Neuronal stem cell (in vitro differentiated cells): Measurements from ENCODE around the gene CAMTA1.

Experiments
- DNase-seq: peaks from one replicate; pipeline ENCODE4 v3.0.0-alpha.2; 2013; ENCODE audit warnings: low spot score
- H2AFZ ChIP-seq: one replicate; pipeline ENCODE4 v1.6.1; 2013; ENCODE audit warnings: mild to moderate bottlenecking, low read length, inconsistent platforms
- H2AK5ac ChIP-seq: 2 replicates; pipeline ENCODE4 v1.6.1; 2013; ENCODE audit warnings: low read depth, mild to moderate bottlenecking, inconsistent platforms, low read length, moderate library complexity, mixed read lengths
- H2BK120ac ChIP-seq: 2 replicates; pipeline ENCODE4 v1.6.1; 2013; ENCODE audit warnings: low read depth, mild to moderate bottlenecking, inconsistent platforms, low read length, moderate library complexity, mixed read lengths
- H2BK12ac ChIP-seq: one replicate; pipeline ENCODE4 v1.6.1; 2013; ENCODE audit warnings: low read length, inconsistent platforms
- H2BK15ac ChIP-seq: 2 replicates; pipeline ENCODE4 v1.6.1; 2013; ENCODE audit warnings: mild to moderate bottlenecking, low read length, inconsistent platforms, mixed read lengths
- H2BK5ac ChIP-seq: one replicate; pipeline ENCODE4 v1.6.1; 2013; ENCODE audit warnings: inconsistent platforms, mild to moderate bottlenecking, low read length, moderate library complexity
- H3K14ac ChIP-seq: one replicate; pipeline ENCODE4 v1.6.1; 2013; ENCODE audit warnings: low read length, inconsistent platforms
- H3K18ac ChIP-seq: 2 replicates; pipeline ENCODE4 v1.6.1; 2013; ENCODE audit warnings: low read length, inconsistent platforms
- H3K23ac ChIP-seq: 2 replicates; pipeline ENCODE4 v1.6.1; 2013; ENCODE audit warnings: low read depth, mild to moderate bottlenecking, mixed read lengths, low read length, inconsistent platforms; ENCODE audit not compliant: poor library complexity
- H3K27ac ChIP-seq: replicated peaks from 3 replicates; pipeline ENCODE4 v1.5.1; 2013; ENCODE audit warnings: low read length, inconsistent platforms
- H3K27me3 ChIP-seq, 3 experiments: 2 replicates each; pipeline ENCODE4 v1.6.1; 2013; ENCODE audit warnings: low read length in 3 of 3, mild to moderate bottlenecking in 2 of 3, inconsistent platforms in 1 of 3, low read depth in 1 of 3, mixed read lengths in 1 of 3, moderate library complexity in 1 of 3; ENCODE audit not compliant: control insufficient read depth in 3 of 3, insufficient read depth in 3 of 3
- H3K36me3 ChIP-seq, 2 donors: replicated peaks in 1 of 2; 2 replicates each; pipeline ENCODE4 v1.6.1; 2013; ENCODE audit warnings: low read length in 2 of 2; ENCODE audit not compliant: control insufficient read depth in 2 of 2, insufficient read depth in 2 of 2
- H3K4ac ChIP-seq: 2 replicates; pipeline ENCODE4 v1.6.1; 2013; ENCODE audit warnings: inconsistent platforms, mild to moderate bottlenecking, low read length, moderate library complexity
- H3K4me1 ChIP-seq, 2 donors: 1 replicate in 1 of 2; 2 replicates in 1 of 2; pipeline ENCODE4 v1.6.1; 2013; ENCODE audit warnings: low read length in 2 of 2, low read depth in 1 of 2; ENCODE audit not compliant: control insufficient read depth in 2 of 2, insufficient read depth in 1 of 2
- H3K4me2 ChIP-seq: one replicate; pipeline ENCODE4 v1.6.1; 2013; ENCODE audit warnings: mild to moderate bottlenecking, low read length, inconsistent platforms; ENCODE audit not compliant: insufficient read depth, poor library complexity, severe bottlenecking
- H3K4me3 ChIP-seq, 2 donors: 2 replicates each; pipeline ENCODE4 v1.5.1; 2013; ENCODE audit warnings: low read length in 2 of 2, mild to moderate bottlenecking in 2 of 2, inconsistent platforms in 1 of 2, moderate library complexity in 1 of 2
- H3K79me1 ChIP-seq: one replicate; pipeline ENCODE4 v1.6.1; 2013; ENCODE audit warnings: low read depth, mild to moderate bottlenecking, inconsistent platforms, low read length, moderate library complexity
- H3K9ac ChIP-seq: one replicate; pipeline ENCODE4 v1.6.1; 2013; ENCODE audit warnings: mild to moderate bottlenecking, low read depth, low read length, inconsistent platforms; ENCODE audit not compliant: poor library complexity
- H3K9me3 ChIP-seq, 2 donors: replicated peaks in 1 of 2; 2 replicates each; pipeline versions ENCODE3 to v1.6.1; 2013; ENCODE audit warnings: low read length in 2 of 2, mild to moderate bottlenecking in 2 of 2, inconsistent platforms in 1 of 2, low read depth in 1 of 2, mixed read lengths in 1 of 2, moderate library complexity in 1 of 2; ENCODE audit not compliant: control insufficient read depth in 2 of 2, insufficient read depth in 1 of 2
- H4K8ac ChIP-seq: one replicate; pipeline ENCODE4 v1.6.1; 2013; ENCODE audit warnings: low read depth, mild to moderate bottlenecking, inconsistent platforms, low read length, moderate library complexity
- H4K91ac ChIP-seq: one replicate; pipeline ENCODE4 v1.6.1; 2013; ENCODE audit warnings: low read length, low read depth, mild to moderate bottlenecking, inconsistent platforms; ENCODE audit not compliant: poor library complexity
- WGBS, 2 donors: extraction: QIAGEN DNeasy Blood & Tissue Kit; methylation state at CpG; one replicate each; pipeline ENCODE4 v1.1.7; 2013; ENCODE audit warnings: missing lambda C conversion rate in 2 of 2, mixed read lengths in 1 of 2; ENCODE audit not compliant: insufficient read length in 2 of 2, insufficient replicate concordance in 1 of 2; ENCODE audit errors: extremely low coverage in 2 of 2; 5-methylcytosine and 5-hydroxymethylcytosine counted together

The CAMTA1 gene

DNA sequence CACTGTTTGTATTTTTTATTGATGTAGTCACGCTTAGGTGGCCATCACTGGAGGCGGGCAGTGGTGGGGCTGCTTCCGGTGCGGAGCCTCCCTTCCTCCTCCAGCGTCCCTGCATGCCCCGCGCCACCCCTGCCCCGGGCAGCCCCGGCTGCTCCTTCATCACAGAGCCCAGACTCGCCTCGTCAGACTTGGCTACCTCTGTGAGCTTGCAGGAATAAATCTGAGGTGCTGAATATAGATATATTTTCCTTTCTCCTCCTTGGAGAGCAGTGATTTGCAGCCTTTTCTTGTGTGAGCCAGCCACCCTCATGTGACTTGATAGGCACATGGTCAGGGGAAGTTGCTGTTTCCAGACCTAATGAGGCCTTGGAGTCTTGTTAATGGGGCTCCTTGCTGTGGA, 573.2 kb downstream of the CAMTA1 start:
- H3K27ac ChIP-seq = no peak overlapping the region
- H3K9me3 ChIP-seq = no peaks in the 10 kb centered on the region
- H2BK15ac ChIP-seq = no peak overlapping the region
- no peak overlapping the region for H2AK5ac ChIP-seq
- H3K79me1 ChIP-seq = no peaks in the 10 kb centered on the region
- no peaks in the 10 kb centered on the region for H3K36me3 ChIP-seq
- H2BK5ac ChIP-seq = no peak overlapping the region
- no peak overlapping the region for H3K4ac ChIP-seq
- H3K27me3 ChIP-seq = peaks cover 0 to 7% (median 0%) of the 10 kb centered on the region in 3 experiments
- H3K4me3 ChIP-seq = no peak overlapping the region
- H3K14ac ChIP-seq = no peak overlapping the region
- H2BK12ac ChIP-seq = no peak overlapping the region
- H4K8ac ChIP-seq = no peak overlapping the region
- H3K23ac ChIP-seq = no peak overlapping the region
- H3K4me2 ChIP-seq = no peak overlapping the region
- DNase-seq = no peak
- no peaks in the 10 kb centered on the region for H3K4me1 ChIP-seq
- no peak overlapping the region for H2AFZ ChIP-seq
- no peak overlapping the region for H4K91ac ChIP-seq
- H3K18ac ChIP-seq = no peak overlapping the region
- no peak overlapping the region for H2BK120ac ChIP-seq
- H3K9ac ChIP-seq = no peak overlapping the region
- WGBS, 2 donors = no CpG with 5 or more reads among the region's 11 CpGs

DNA sequence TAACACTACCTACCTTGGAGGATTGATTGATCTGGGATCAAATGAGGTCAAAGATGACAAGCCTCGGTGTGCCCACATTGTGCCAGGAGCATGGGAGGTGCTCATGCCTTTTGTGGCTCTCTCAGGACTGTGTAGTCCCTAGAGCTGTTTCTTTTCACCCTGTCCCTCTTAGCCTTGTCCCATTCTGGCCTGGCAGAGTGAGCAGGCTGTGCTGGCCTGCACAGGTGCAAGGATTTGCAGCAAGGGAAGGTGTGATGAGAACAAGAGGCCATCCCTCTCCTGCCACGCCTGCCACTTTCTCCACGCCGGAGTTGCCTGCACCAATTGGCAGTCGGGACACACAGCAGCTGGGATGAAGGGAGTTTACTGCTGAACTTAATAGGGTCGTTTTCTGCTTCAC, 575.3 kb downstream of the CAMTA1 start:
- H4K91ac ChIP-seq = no peak overlapping the region
- no peak overlapping the region for H2AFZ ChIP-seq
- no peak overlapping the region for H3K4me2 ChIP-seq
- H4K8ac ChIP-seq = no peak overlapping the region
- no peak overlapping the region for H2BK15ac ChIP-seq
- no peak overlapping the region for H3K27ac ChIP-seq
- H2BK5ac ChIP-seq = no peak overlapping the region
- no peaks in the 10 kb centered on the region for H3K36me3 ChIP-seq
- H3K79me1 ChIP-seq = no peaks in the 10 kb centered on the region
- no peak overlapping the region for H3K4me3 ChIP-seq
- no peak overlapping the region for H3K23ac ChIP-seq
- no peak overlapping the region for H2BK120ac ChIP-seq
- H3K14ac ChIP-seq = peak overlapping the region; percentile 25
- H2AK5ac ChIP-seq = no peak overlapping the region
- no peaks in the 10 kb centered on the region for H3K4me1 ChIP-seq
- H3K9me3 ChIP-seq = no peaks in the 10 kb centered on the region
- no CpG with 5 or more reads among the region's 6 CpGs for WGBS, 2 donors
- H3K18ac ChIP-seq = peak overlapping the region; percentile 32
- DNase-seq = no peak
- no peak overlapping the region for H3K4ac ChIP-seq
- no peak overlapping the region for H2BK12ac ChIP-seq
- no peak overlapping the region for H3K9ac ChIP-seq
- peaks cover 0 to 7% (median 0%) of the 10 kb centered on the region in 3 experiments for H3K27me3 ChIP-seq

DNA sequence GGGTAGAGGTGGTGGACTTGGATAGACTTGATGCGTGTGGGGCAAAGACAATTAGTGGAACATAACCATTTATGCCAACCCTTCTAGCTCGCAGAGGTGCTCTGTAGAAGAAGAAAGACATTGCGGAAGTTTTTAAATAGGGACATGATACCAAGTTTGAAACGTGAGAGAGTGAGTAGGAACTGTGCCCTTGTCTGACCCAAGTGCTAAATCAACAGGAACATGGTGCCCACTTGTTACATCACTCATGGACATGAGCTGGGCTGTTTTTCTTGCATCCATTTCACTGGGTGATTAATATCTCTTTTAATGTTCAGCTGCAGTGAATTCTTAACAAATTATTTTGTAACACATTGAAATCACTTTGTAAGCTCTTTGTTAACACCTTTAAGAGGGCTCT, 577.7 kb downstream of the CAMTA1 start:
- Histone ChIP-seq H3K27ac (no peak overlapping the region), H3K27me3 (peaks cover 0 to 5% (median 0%) of the 10 kb centered on the region in 3 experiments), H3K4me2 (no peak overlapping the region), H4K91ac (no peak overlapping the region), H3K4me3 (no peak overlapping the region), H3K4me1 (peaks cover 0 to 3% of the 10 kb centered on the region in 2 donors), H3K23ac (no peak overlapping the region), H4K8ac (no peak overlapping the region), H2BK5ac (no peak overlapping the region), H3K18ac (no peak overlapping the region), H3K79me1 (no peaks in the 10 kb centered on the region), H3K9ac (no peak overlapping the region), H3K36me3 (no peaks in the 10 kb centered on the region), H2AK5ac (no peak overlapping the region), H3K14ac (no peak overlapping the region), H2BK120ac (no peak overlapping the region), H3K4ac (no peak overlapping the region), H2BK12ac (no peak overlapping the region), H2AFZ (no peak overlapping the region), H2BK15ac (no peak overlapping the region), H3K9me3 (no peaks in the 10 kb centered on the region)
- DNase-seq = no peak
- no CpG with 5 or more reads among the region's 4 CpGs for WGBS, 2 donors

DNA sequence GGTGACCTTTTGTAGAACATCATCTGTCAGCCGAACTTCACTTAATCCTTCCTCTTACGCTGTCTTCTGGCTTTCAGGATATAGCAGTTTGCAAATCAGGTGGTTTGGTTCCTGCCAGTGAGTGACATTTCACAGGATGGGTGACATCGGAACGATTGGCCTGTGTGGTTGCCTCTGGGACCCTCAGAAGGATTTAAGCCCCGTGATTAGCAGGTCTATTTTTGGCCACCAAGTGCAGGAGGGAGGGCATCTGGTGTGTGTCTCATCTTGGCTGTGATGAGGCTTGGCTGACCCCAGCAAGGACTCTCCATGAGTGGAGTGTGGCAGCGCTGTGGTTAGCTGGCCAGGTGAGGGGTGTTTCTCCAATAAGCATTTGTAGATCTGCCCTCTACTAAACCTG, 578.2 kb downstream of the CAMTA1 start:
- H3K79me1 ChIP-seq = no peaks in the 10 kb centered on the region
- H3K4ac ChIP-seq = no peak overlapping the region
- DNase-seq = no peak
- no peak overlapping the region for H2BK120ac ChIP-seq
- H2BK15ac ChIP-seq = no peak overlapping the region
- H3K9me3 ChIP-seq = no peaks in the 10 kb centered on the region
- H3K9ac ChIP-seq = no peak overlapping the region
- H3K27ac ChIP-seq = no peak overlapping the region
- H4K8ac ChIP-seq = no peak overlapping the region
- no peak overlapping the region for H3K4me2 ChIP-seq
- no peak overlapping the region for H2BK12ac ChIP-seq
- H3K23ac ChIP-seq = no peak overlapping the region
- no peak overlapping the region for H3K14ac ChIP-seq
- H3K36me3 ChIP-seq = no peaks in the 10 kb centered on the region
- no peak overlapping the region for H2AFZ ChIP-seq
- no peak overlapping the region for H4K91ac ChIP-seq
- no peak overlapping the region for H3K4me3 ChIP-seq
- H3K27me3 ChIP-seq = peaks cover 0 to 3% (median 0%) of the 10 kb centered on the region in 3 experiments
- H3K4me1 ChIP-seq = peaks cover 0 to 3% of the 10 kb centered on the region in 2 donors
- H2BK5ac ChIP-seq = no peak overlapping the region
- no CpG with 5 or more reads among the region's 6 CpGs for WGBS, 2 donors
- H2AK5ac ChIP-seq = no peak overlapping the region
- H3K18ac ChIP-seq = peak overlapping the region; percentile 21
